Muscle layer of duodenum (tissue), 2 donors: ENCODE data around the gene CLK2.

Experiments
- H3K27ac ChIP-seq: one replicate; pipeline ENCODE4 v1.7.0; 2013; ENCODE audit warnings: mild to moderate bottlenecking, low read length
- H3K27me3 ChIP-seq: one replicate; pipeline ENCODE4 v1.7.0; 2013; ENCODE audit warnings: low read depth, mild to moderate bottlenecking, control low read depth, low read length
- H3K36me3 ChIP-seq, 2 donors: one replicate each; pipeline ENCODE4 v1.7.0; 2013; ENCODE audit warnings: low read length in 2 of 2, control low read depth in 1 of 2, mild to moderate bottlenecking in 1 of 2; ENCODE audit not compliant: insufficient read depth in 2 of 2, control insufficient read depth in 1 of 2
- H3K4me1 ChIP-seq, 2 donors: one replicate each; pipeline ENCODE4 v1.7.0; 2013; ENCODE audit warnings: low read length in 2 of 2, mild to moderate bottlenecking in 2 of 2, control low read depth in 1 of 2, moderate library complexity in 1 of 2; ENCODE audit not compliant: insufficient read depth in 2 of 2, control insufficient read depth in 1 of 2
- H3K4me3 ChIP-seq, 2 donors: one replicate each; pipeline ENCODE4 v1.7.0; 2013; ENCODE audit warnings: low read length in 2 of 2, low read depth in 1 of 2, mild to moderate bottlenecking in 1 of 2
- H3K9me3 ChIP-seq, 2 donors: one replicate each; pipeline ENCODE4 v1.7.0; 2013; ENCODE audit warnings: low read length in 2 of 2, control low read depth in 1 of 2, mild to moderate bottlenecking in 1 of 2; ENCODE audit not compliant: control insufficient read depth in 1 of 2
- donor health status: healthy.

Gene CLK2

DNA sequence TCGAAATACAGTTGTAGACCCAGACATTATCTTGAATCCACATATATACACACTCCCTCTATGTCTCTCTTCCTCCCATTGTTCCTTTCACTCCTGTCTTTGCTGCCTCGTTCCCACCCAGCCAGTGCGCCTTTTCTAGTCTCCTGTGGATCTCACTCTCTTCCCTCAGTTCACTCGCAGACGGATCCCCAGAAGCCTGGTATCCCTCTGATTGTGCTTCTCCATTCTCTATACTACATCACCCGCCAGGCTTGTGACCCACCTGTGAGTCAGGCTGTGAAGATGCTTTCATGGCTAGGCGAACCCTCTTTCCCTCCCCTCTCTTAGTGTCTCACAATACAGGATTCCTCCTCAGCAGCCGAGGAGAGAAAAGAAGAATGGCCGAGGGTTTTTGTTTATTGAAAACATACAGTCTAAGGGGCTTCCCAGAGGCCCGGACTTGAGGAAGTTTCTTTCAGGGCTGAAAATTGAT, 5.4 kb upstream of the CLK2 start:
- H3K27ac ChIP-seq = no peak overlapping the region
- H3K4me1 ChIP-seq = peaks cover 0 to 17% of the 10 kb centered on the region in 2 donors
- peak overlapping the region in 1 of 2 donors; percentile 60 for H3K4me3 ChIP-seq
- no peaks in the 10 kb centered on the region for H3K9me3 ChIP-seq
- no peaks in the 10 kb centered on the region for H3K36me3 ChIP-seq
- H3K27me3 ChIP-seq = no peaks in the 10 kb centered on the region

GRCh38 chr1:155277902-155278688, 4.8 kb upstream of the CLK2 start:
- peak overlapping the region; percentile 60 to 84 for H3K4me3 ChIP-seq
- H3K36me3 ChIP-seq = no peaks in the 10 kb centered on the region
- peaks cover 0 to 17% of the 10 kb centered on the region in 2 donors for H3K4me1 ChIP-seq
- no peaks in the 10 kb centered on the region for H3K9me3 ChIP-seq
- H3K27ac ChIP-seq = no peak overlapping the region
- H3K27me3 ChIP-seq = no peaks in the 10 kb centered on the region

- no peak within 1 kb of the TSS for H3K27ac ChIP-seq
- no peaks in the 10 kb centered on the region for H3K9me3 ChIP-seq
- H3K4me1 ChIP-seq = peaks cover 0 to 21% of the 10 kb centered on the region in 2 donors
- no peaks in the 10 kb centered on the region for H3K36me3 ChIP-seq
- H3K27me3 ChIP-seq = no peaks in the 10 kb centered on the region
- H3K4me3 ChIP-seq = peak within 1 kb of the TSS; percentile 60 to 84
These were observed 4.0 kb upstream of the CLK2 start, which contains the start of gene HCN3 for GRCh38 chr1:155277070-155277901. Gene HCN3, plus strand, starts transcription at chr1:155277463. Its CDS starts 128 bp downstream, at chr1:155277591.

GRCh38 chr1:155272466-155273342, 600 bp downstream of the CLK2 start:
- Histone ChIP-seq H3K36me3 (peaks cover 26 to 29% of the 10 kb centered on the region in 2 donors), H3K27me3 (no peaks in the 10 kb centered on the region), H3K27ac (peak overlapping the region; percentile 91), H3K4me1 (peaks cover 0 to 30% of the 10 kb centered on the region in 2 donors), H3K4me3 (peak overlapping the region; percentile 84 to 93), H3K9me3 (no peaks in the 10 kb centered on the region)

- Histone ChIP-seq H3K36me3 (peaks cover 55 to 61% of the 10 kb centered on the region in 2 donors), H3K9me3 (no peaks in the 10 kb centered on the region), H3K27me3 (no peaks in the 10 kb centered on the region), H3K4me3 (no peak overlapping the region), H3K4me1 (peaks cover 0 to 21% of the 10 kb centered on the region in 2 donors), H3K27ac (no peak overlapping the region)
These were observed 3.9 kb downstream of the CLK2 start for GRCh38 chr1:155269381-155269780.

DNA sequence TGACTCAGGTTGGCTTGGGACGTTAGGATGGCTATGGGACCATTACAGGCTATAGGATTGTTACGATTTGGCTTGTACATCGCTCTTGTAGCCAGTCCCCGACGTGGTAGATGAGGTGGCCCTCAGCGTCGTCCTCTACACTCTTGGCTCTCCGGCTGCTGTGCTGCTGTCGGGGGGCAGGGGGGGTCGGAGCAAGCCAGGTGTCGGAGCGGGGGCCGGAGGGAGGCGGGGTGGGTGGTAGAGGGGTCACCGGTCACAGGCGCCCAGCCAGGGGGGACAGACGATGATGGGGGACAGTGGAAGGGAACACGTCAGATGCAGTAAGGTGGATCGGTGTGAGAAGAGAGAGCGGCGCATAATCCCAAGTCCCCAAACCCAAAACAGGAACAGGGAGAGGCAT, 4.7 kb downstream of the CLK2 start:
- Histone ChIP-seq H3K4me3 (no peak overlapping the region), H3K9me3 (no peaks in the 10 kb centered on the region), H3K36me3 (peaks cover 62 to 68% of the 10 kb centered on the region in 2 donors), H3K4me1 (peaks cover 0 to 21% of the 10 kb centered on the region in 2 donors), H3K27ac (no peak overlapping the region), H3K27me3 (no peaks in the 10 kb centered on the region)

- no peaks in the 10 kb centered on the region for H3K9me3 ChIP-seq
- H3K4me3 ChIP-seq = no peak overlapping the region
- H3K36me3 ChIP-seq = peaks cover 73 to 75% of the 10 kb centered on the region in 2 donors
- no peak overlapping the region for H3K27ac ChIP-seq
- peaks cover 3 to 18% of the 10 kb centered on the region in 2 donors for H3K4me1 ChIP-seq
- H3K27me3 ChIP-seq = no peaks in the 10 kb centered on the region
These were observed 5.9 kb downstream of the CLK2 start for GRCh38 chr1:155267373-155267772.

DNA sequence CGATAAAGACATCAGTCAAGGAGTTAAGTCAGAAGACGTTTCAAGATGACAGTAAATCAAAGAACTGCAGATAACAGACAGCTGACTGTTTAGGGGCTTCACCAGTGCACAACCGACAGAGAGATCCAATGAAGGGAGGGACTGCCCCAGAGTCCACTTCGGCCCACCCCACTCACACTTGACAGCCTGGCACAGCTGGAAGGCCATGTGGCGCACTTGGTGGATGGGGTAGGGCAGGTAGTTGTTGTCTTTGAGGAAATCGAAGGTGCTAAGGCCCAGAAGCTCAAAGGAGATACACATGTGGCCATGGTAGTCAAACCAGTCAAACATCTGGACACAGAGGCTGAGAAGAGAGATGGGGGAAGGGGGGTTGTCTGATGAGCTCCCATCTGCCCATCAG, 6.8 kb downstream of the CLK2 start:
- no peaks in the 10 kb centered on the region for H3K27me3 ChIP-seq
- H3K4me3 ChIP-seq = no peak overlapping the region
- no peaks in the 10 kb centered on the region for H3K9me3 ChIP-seq
- H3K4me1 ChIP-seq = peaks cover 3 to 12% of the 10 kb centered on the region in 2 donors
- H3K36me3 ChIP-seq = peaks cover 73 to 75% of the 10 kb centered on the region in 2 donors
- H3K27ac ChIP-seq = no peak overlapping the region

DNA sequence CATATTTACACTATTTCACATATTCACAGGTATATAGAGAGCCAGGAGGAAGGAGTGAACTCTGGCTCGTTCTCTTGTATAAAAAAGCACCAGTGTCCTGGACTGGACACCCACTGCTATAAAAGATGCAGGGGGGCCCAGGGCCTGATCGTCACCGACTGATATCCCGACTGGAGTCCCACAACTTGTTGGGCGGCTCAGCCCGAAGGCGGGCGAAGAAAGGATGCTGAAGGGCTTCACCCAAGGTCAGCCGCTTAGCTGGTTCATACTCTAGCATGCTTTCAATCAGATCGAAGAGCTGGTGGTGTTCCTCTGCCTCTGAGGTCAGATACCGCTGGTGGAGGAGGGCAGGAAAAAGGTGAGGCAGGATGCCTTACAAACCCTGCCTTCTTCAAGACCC, 10.2 kb downstream of the CLK2 start:
- Histone ChIP-seq H3K9me3 (no peaks in the 10 kb centered on the region), H3K27me3 (no peaks in the 10 kb centered on the region), H3K36me3 (peaks cover 51 to 60% of the 10 kb centered on the region in 2 donors), H3K27ac (no peak overlapping the region), H3K4me3 (peak overlapping the region in 1 of 2 donors; percentile 96), H3K4me1 (peaks cover 11 to 12% of the 10 kb centered on the region in 2 donors)

DNA sequence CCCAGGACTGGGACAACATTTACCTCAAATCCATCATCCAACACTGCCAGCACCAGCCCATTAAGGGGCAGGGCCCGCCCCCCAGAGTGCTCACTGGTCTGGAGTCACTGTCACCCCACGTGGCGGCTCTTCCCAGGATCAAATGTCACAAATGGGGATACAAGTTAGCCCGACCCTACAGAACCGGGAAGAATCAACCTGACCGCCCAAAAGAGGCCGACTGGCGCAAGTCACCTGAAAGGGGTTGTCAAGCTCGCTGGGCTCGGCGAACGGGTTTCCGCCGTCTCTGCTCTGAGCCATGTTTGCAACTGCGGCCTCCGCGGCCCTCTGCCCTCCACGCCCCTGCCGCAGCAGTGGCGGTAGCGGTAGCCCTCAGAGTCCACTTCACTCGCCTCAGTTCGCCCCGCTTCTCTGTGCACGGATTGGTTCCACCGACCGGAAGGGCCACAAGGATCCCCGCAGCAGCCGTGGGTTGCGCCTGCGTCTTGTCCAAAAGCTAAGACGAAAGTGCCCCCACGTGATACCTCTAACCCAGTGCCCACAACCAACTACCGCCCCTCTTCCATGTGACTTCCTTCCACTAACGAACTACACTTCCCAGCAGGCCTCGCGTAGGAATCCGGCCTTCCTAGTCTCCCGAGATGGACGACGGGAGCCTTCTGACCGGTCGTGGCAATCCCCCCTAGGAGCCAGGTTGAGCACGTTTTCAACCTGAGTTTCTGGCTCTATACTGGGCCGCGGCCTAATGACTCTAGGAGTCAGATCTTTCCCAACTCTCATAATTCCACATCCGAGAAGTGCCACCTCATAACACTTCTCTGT, 11.2 kb downstream of the CLK2 start, which contains the start of gene SCAMP3:
Gene SCAMP3, minus strand, starts transcription at position 509 of the 822 bp plus-strand sequence. Its CDS starts 209 bp downstream, at position 300.
- Histone ChIP-seq H3K4me3 (peak within 1 kb of the TSS; percentile 93 to 96), H3K27ac (peak within 1 kb of the TSS; percentile 83), H3K9me3 (no peaks in the 10 kb centered on the region), H3K27me3 (no peaks in the 10 kb centered on the region), H3K36me3 (peaks cover 43 to 56% of the 10 kb centered on the region in 2 donors), H3K4me1 (peaks cover 11 to 12% of the 10 kb centered on the region in 2 donors)
